Measurements from ENCODE around the gene WNT3A.

DNA sequence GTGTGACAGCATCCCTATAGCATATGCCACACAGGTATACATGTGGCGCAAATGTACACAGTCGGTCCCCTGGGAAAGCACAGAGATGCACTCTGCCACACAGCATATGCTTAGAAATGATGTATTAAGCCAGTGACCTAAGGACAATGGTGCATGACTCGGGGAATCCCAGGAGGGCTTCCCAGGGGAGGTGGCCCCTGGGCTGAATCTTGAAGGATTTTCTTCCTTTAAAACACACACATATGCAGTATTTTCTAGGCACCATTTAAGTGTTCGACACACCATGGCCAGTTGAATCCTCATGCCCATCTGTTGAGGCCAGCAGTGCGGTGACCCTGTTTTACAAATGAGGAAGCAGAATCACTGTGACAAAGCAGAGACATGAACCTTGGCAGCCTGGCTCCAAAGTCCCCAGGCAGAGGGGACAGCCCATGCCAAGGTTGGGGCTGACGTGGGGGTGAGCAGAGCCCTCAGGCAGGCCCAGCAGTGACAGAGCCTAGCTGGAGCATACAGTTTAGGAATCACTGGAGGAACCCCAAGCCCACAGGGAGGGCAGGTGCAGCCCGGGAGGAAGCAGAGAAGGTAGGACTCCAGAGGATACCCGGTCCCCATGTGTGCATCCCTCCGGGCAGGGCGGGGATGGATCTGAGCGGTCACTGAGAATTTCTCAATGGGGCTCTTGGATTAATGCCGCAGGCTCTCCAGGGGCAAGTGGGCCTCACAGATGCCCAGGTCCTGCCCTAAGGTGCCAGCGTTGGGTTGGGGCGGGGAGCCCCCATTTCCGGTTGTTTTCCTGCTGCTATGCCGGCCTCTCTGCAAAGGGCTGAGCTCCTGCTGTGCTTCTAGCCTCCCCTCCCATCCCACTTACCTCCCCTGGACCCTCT is 28.4 kb downstream of the WNT3A start:
- TF ChIP-seq EZH2 (IDR thresholded peaks at IDR 0.05) (no peak), POLR2AphosphoS5 (IDR thresholded peaks at IDR 0.05; ENCODE audit: borderline replicate concordance, low read depth, low read length) (no peak), FOXP2 (optimal IDR thresholded peaks at IDR 0.05; ENCODE audit: control extremely low read depth, extremely low read length, insufficient read depth) (no peak)
